Mucosa of gallbladder (tissue), 1 donor: Measurements from ENCODE around the gene GRIK2. TPM values are rescaled to one million over a fixed set of nuclear protein-coding genes. Genes with fewer than 3 reads are reported as not detected.

ENCODE experiments used
- DNase-seq: peaks from one replicate; pipeline ENCODE4 v3.0.0-alpha.2; 2020; ENCODE audit warnings: low spot score
- total RNA-seq: library from RNA; stranded (reverse); gene quantifications from one replicate; pipeline ENCODE4 v1.2.1, GENCODE V29; 2021
- donor health status: DM: no; HTN: no; CAD: no.

Gene GRIK2
- total RNA-seq, 1 donor from 2014 or later, result 1.2 TPM

DNA sequence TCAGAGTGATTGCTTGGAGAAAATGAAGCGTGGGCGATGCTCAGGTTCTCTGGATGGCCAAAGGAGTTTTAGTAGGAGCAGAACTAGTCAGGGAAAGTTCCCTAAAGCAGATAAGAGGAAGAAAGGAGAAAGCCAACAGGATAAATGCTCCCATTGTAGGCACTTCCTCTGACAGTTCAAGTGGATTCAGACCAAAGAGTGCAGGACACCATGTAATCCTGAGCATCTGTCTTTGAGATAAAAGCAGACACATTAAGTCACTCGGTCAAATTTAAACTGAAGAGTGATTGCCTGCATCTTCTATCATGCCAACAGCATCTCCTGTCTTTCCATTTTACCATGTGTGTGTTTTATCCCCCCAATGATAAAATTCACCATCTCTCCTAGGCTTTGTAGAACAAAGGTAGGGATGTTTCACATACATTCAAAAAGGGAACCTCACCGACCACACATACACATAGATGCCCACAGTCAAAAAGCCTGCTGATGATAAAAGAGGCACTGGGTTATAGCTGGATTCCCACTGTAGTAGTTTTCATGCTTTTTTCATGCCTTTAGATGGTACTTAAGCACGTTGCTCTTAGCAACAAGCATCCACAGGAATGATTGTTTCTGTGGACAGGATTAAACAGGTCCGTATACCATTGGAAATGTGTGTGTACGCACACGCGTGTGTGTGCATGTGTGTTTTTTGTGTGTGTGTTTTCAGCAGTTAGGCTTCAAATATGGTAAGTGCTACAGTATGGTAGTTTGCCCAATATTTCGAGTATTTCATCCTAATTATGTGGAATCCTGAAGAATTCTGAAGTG lies 7.0 kb downstream of the GRIK2 start:
- no peak for DNase-seq

DNA sequence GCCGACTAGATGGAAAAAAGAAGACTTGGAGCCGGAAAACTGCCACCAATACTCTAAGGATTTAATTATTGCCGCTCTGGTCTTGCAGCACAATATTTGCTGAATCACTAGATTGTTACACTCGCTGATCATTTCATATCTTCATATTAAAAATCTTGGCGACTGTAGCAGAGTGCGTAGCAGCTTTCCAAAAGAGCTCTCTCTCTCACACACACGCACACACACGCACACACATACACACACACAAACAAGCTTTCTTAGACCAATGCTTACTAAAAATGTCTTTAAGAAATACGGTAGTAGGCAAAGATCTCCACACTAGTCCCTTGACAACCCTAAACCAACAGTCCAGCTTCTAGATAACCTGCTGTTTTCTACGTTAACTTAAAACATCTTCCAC lies 7.7 kb downstream of the GRIK2 start:
- no peak for DNase-seq

DNA sequence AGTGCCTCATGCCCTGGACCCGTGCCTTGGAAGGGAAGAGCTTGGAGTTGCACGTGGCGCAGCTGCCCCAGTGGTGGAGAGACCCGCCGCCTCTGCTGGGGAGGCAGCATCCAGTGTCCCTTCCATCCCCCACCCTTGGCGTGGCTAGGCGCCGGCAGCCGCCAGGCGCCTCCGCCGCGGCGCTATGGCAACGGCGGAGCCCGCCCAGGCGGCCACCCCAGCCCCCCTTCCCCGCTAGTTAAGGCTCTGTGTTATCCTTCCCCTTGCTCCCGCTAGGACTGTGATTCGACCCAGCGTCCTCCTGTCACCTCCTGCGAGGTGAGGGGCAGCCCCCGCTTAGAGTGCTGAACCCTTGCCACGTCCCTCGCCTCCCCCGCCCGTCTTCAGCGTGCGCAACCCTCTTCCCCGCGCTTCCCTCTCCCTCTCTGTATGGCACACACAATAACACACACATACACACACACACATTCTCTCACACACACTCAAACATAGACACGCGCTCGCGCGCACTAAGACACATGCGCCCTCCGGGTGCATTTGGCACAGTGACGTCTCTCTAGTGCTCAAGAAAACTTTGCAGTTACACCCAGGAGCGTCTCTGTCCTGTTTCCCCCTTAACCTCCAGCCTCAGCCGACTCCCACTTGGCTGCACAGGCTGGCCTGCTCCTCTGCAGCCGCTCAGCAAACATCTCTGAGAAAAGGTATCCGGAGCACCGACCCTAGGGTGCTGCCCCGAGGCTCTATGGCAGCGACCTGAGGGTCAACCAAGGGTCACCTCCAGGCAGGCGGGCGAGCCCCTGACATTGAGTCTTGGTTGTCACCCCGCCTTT lies 8.5 kb downstream of the GRIK2 start:
- no peak for DNase-seq

DNA sequence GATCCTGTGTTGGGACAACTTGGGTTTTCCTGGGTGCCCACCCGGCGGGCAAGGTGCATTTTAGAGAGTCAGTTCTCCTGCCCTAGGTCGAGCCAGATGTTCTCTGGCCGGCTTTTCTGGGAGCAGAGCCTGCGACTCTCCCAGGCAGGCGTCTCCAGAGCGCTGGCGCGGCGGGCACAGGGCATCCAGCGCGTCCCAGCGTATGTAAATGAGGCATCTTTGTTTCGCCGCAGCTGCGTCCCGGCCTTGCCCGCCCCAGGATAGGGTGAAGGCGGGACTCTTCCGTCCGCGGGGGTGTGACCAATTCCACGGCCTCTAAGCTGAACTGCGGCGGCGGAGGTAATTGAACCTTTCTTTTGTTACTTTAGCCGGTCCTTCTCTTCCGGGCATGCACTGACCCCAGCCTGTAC lies 9.1 kb downstream of the GRIK2 start:
- no peak for DNase-seq

DNA sequence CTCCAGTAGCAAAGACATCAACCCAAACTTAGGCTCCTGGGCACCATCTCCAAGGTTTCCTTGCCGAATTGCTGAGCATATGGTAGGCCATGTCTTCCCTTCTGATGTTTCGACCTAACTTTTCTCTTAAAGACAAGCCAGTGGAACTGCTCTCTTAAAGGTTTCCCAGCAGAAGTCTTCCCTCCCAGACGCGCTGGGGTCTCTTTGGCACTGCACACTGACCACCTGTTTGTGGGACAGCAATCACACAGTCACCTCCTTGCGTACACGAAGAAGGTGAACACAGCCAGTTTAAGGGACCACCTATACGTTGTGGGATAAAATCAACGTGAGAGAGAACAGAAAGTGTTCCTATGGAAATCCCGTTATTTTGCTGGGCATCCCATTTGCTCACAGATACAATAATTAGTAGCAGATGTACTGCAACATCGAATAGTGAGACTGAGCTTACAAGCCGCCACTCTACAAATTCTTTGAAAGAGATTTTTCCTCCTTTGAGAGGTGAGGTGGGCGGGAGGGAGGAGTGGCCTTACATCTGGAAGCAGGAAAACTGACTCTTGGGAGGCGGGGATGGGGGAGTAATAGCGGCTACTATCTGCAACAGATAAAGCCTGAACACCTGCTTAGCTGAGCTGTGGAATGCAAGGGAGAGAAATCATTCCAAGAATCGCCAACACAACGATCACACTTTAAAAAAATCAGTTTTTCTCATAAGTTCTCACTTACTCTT lies 9.9 kb downstream of the GRIK2 start:
- DNase-seq, result no peak

DNA sequence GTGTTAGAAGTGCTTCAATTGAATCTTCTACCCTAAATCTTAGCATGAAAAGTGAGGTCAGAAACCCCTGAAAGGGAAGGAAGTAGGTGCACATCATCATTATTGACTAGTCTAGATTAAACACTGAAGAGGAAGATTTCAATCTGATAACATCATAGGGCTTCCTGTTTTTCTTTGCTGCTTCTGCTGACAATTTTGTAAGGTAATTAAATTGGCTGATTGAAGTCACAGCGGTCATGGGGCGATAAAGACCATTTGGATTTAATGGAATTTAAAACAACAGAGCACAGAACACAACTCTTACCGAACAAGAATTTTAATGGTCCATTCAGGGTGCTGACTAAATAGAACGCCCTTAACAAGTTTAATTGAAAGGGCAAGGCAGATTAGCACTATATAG lies 11.3 kb downstream of the GRIK2 start:
- no peak for DNase-seq

DNA sequence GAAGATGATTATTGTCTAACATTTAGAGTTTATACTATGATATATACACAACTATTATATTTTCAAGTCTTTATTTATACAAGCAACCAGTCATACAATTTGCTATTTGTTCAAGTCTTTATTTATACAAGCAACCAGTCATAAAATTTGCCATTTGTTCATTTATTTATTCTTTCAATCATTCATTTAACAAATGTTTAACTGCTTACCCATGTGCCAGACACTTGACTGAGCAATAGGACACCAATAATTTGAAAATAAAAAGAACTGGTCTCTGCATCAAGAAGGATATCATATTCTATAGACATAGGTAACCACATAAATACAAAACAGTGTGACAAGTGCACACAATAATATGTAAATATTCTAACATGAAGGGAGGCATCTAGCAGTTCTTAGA lies 20.3 kb downstream of the GRIK2 start:
- no peak for DNase-seq

DNA sequence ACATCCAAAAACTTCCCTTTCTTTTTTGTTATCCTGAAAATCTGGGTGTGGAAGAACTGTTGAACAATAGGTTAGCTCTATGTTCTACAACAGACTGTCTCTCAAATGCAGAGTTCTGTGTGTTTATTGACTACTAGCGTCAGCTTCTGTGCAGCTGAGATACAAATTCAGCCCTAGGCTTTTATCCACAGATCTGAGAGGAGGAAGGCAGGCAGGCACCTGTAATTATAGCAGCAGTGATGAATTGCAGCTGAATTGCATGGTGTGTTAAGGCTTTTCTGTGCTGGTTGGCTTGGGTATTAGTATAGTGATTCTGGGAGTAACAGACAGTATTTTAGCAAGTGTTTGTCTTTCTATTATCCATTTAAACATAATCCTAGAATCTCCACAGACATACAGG lies 24.4 kb downstream of the GRIK2 start:
- no peak for DNase-seq

DNA sequence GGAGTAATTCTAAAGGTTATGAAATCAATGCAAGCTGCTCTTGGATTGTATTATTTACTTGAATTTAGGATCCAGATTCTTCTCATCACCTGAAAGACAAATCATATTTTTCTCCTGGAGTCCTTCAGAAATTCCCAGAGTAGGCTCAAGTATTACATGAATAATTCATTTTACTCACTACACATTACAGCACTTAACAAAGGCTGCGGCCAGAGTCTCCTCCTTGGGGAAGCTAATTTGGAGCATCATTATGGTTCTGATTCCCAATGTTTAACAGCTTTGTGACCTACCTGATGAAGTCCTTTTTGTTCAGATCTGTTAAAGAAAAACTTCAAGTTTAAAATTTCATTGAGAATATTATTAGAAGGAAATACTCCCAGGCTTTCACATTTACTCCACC lies 28.7 kb downstream of the GRIK2 start:
- no peak for DNase-seq

DNA sequence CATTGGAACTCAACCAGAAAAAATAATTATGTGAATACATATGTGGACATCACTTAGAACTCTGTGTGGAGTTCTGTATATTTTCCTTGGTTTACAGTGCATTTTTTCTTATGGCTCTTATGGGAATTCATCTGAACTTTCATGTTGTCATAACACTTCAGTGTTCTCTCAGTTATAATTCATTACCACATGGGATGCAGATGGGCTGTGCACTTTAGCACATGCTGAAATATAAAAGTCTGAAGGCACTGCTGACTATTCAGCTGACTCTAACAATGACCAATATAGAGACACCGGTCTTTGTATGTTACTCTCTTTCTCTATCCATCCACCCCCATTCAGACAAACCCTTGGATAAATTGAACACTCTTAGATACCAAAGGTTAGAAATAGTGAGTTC lies 29.3 kb downstream of the GRIK2 start:
- DNase-seq, result no peak

DNA sequence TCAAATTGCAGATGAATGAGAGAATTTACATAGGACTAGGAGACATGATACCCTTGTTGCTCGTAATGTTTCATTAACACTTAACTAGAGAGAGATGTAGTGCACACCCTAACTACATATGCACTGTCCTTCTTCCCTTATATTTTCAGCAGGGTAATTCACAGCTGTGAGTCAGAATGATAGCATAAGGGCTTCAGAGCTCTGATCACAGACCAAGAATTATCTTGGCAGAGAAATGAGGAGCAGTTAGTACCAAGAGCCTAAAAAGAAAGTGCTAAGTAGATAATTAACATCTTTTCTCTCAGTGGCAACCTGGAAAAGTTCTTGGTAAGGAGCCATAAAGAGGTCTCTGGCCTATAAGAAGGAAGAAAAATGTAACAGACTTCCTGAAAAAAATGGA lies 35.8 kb downstream of the GRIK2 start:
- no peak for DNase-seq

DNA sequence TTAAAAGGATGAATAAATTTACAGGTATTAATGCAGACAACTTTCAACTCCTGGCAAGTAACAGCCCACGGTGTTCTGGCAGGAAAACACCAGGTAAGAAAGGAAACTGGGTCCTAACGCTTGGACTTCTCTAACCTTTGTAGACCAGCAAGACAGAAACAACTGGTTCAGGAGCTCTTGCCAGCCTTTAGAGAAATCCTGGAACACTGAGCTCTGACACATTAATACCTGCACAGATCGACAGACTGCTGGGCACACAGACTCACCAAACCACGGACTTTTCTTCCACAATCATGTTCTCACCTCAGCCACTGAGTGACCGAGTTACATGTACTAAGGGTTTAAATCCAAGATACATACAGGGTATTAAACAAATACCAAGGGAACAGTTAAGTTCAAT lies 36.3 kb downstream of the GRIK2 start:
- DNase-seq, result no peak

DNA sequence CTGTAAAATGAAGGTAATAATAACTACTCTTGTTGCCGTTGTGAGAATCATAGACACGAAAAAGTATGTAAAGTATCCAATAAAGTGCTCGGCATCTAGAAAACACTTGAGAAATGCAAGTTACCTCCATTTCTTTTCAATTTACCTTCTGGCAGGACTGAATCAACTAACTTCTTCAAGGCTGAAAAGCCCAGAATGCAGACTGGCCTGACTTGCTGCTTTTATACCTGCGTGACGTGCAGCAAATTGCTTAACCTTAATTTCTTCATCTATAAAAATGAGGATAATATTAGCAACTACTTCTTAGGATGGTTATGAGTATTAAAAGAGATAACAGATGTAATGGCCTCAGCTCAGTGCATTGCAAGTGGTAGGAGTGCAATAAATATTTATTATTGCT lies 39.6 kb downstream of the GRIK2 start:
- no peak for DNase-seq

DNA sequence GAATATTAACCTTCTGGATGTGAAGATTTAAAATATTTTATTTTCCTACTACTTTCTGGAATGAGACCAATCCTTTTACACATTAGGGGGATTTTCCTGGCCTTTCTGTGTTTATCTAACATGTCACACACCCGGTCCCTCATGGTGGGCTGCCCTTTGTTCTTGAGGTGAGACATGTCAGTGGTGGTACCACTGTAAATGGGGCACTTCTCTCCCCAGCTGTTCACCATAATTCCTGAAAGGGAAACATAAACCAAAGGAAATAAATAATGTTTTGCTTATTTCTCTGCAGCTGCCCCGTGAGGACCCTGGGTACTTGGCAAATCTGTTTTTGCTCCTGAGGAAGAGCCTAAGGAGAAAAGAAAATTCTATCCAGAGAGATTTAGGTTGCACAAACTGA lies 41.1 kb downstream of the GRIK2 start:
- DNase-seq, result no peak

DNA sequence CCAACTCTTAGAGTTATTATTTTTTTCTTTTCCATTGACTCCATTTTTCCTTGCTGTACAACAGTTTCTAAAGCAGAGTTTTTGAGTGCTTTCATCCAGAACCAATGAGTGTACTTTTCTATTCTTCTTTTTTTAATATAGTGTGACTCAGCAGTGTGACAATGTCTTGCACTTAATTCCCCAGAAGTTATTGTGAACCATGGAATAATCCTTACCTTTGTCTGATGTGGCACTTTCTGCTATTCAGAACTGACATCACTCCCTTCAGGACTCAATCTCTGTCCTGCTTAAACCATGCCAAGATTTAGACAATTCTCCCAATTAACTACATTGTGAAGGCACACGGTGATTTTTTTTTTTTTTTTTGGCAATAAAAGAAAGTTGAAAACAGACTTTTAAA lies 41.5 kb downstream of the GRIK2 start:
- no peak for DNase-seq

DNA sequence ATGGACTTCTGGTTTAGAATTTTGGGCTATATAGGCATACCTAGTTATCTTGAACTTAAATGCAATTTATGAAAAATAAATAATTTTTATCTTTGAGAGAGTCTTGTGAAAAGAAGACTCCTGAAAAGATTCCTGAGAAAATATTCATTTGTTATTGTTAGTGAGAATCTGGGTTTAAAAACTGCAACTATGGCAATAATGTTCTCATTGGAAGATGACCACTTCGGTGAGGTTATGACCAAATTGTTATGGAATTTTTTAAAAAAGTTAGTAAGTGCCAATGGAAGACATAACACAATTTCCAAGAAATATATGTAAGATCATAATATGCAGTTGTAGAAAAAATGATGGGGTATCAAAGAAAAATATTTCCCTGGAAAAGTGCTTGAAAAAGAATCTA lies 46.3 kb downstream of the GRIK2 start:
- DNase-seq, result no peak

DNA sequence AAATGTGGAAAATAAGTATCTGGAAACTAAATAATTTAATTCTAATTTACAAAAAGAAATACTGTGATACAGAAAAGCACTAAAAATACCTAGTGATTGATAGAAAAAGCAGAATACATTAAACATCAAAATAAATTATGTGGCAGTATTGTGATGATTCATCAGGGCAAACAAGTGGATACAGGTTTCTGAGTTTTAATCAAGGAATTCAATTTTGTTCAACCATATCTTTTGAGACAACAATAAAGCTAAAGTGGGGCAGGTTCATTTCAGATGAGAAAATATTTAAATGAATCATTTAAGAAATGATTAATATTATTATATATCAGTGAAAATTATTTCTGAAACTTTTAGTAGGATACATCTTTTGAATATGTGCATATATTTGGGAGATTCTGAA lies 49.8 kb downstream of the GRIK2 start:
- DNase-seq, result no peak

DNA sequence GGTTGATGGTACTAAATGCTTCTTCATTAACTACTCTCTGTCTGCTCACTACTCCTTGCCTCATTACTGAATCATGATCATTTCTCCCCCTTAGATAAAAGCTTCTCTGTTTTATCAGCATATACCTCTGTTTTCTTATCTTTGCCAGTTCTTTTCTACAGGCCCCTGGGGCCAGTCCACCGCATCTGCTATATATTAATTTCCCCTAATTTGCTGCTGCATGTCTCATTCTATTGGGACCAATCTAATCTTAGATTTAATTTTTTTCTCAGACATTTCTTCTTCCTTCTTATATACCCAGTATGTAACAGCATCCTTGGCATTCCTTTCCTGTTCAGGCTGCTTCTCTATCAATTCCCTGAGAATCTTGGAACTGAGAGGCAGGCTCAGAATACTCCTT lies 51.2 kb downstream of the GRIK2 start:
- no peak for DNase-seq

DNA sequence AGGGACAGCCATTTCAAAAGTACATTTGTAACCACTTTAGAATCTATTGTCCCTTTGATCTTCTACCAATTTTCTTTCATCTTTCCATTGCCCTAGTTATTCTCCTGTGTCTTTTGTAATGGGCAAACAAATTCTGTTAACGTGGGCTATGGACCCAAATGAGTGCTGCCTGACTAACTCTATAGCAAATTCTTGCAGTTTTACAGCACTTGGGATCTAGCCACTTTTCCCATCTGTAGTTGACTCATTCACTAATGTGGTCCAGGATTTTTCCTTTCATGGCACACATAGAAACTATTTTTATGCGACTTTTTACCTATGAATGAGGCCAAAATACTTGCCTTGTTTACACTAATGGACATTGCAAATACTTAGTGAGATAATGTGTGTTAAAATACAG lies 52.0 kb downstream of the GRIK2 start:
- no peak for DNase-seq

DNA sequence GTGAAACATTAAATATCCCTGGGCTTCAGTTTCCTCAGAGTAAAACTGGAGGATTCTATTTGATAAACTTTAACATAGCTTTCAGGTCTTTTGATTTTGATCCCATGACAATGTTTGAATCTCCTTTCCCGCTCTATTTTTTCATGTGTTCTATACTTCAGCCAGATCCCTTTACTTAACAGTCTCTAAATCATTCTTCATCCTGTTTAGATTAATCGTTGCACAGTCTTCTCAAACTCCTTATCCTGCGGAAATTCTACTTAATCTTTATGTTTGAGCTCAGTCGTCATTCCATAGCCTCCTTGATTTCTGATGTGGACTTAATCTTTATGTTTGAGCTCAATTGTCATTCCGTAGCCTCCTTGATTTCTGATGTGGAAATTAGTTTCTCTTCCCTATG lies 57.4 kb downstream of the GRIK2 start:
- no peak for DNase-seq

DNA sequence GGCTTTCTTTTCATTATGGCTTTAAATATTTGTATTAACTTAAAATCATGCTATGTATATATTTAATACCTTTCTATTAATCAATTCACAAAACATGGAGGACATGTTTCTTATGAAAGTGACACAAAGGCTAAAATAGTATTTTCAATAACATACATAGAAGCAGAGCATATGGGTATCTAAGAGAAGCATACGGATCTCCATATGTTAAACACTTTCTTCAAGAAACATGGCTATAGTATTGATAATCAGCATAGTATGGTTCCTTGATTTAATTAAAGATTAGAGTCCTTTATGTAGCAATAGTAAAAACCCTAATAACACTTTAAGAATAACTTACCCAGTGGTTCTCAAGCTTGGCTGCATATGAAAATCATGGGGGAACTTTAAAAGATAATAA lies 58.5 kb downstream of the GRIK2 start:
- DNase-seq, result no peak

DNA sequence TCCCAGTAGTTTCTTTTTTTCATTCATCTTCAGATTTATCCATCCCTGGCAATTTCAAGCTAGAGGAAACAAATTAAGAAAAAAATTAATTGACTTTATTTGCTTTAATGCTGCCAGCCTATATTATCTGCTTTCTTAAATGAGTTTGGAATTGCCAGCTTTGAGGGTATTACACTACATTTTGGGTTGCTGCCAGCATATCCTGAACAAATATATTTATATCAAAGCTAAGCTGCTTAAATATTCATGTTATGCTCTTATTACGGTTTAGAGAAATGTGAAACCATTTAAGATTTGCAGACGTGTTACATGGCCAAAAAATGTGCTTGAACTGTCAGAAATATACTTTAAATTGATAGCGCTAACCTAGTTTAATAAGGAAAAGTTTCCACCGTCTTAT lies 59.7 kb downstream of the GRIK2 start:
- DNase-seq, result no peak
